GM21390 (cell line): ENCODE results near the gene JPH3.

Experiments
- ATAC-seq: cut with Tn5 transposase; IDR thresholded peaks from one replicate; pipeline ENCODE4 v1.9.1; 2021; ENCODE audit not compliant: unreplicated experiment

JPH3 gene

GRCh38 chr16:87602001-87602775 is at the start of gene JPH3:
Gene JPH3 (plus strand): TSS chr16:87602508. CDS start chr16:87603147, 639 bp downstream.
- no peak for ATAC-seq

GRCh38 chr16:87552772-87553573 is 49.3 kb upstream of the JPH3 start:
- ATAC-seq: no peak

- ATAC-seq: no peak
Measured at GRCh38 chr16:87554754-87555427, 47.4 kb upstream of the JPH3 start.

- ATAC-seq: no peak
Measured at GRCh38 chr16:87555647-87556046, 46.7 kb upstream of the JPH3 start.

- ATAC-seq: no peak
Measured at GRCh38 chr16:87556941-87557459, 45.3 kb upstream of the JPH3 start.

GRCh38 chr16:87558682-87559081 is 43.6 kb upstream of the JPH3 start:
- ATAC-seq: no peak

- no peak for ATAC-seq
Measured at GRCh38 chr16:87559945-87560344, 42.4 kb upstream of the JPH3 start.

- ATAC-seq: no peak
Measured at GRCh38 chr16:87560428-87561199, 41.7 kb upstream of the JPH3 start.

GRCh38 chr16:87561200-87562105 is 40.9 kb upstream of the JPH3 start:
- ATAC-seq: no peak

GRCh38 chr16:87562201-87562600 is 40.1 kb upstream of the JPH3 start:
- ATAC-seq: no peak

- ATAC-seq: no peak
Measured at GRCh38 chr16:87563022-87563421, 39.3 kb upstream of the JPH3 start.

- ATAC-seq: no peak
Measured at GRCh38 chr16:87563714-87564523, 38.4 kb upstream of the JPH3 start.

GRCh38 chr16:87564524-87564778 is 37.9 kb upstream of the JPH3 start:
- no peak for ATAC-seq

GRCh38 chr16:87569601-87570571 is 32.4 kb upstream of the JPH3 start:
- ATAC-seq: no peak

- ATAC-seq: no peak
Measured at GRCh38 chr16:87570572-87570937, 31.8 kb upstream of the JPH3 start.

GRCh38 chr16:87570938-87571867 is 31.1 kb upstream of the JPH3 start:
- ATAC-seq: no peak

- ATAC-seq: no peak
Measured at GRCh38 chr16:87571868-87572244, 30.5 kb upstream of the JPH3 start.
